Lower leg skin (tissue), 3 donors: Measurements from ENCODE around the gene MAEA.

Experiments
- CTCF ChIP-seq, 3 donors: fragments of 450-650 bp; IDR thresholded peaks; one replicate each; pipeline ENCODE4 v1.5.1; 2016; ENCODE audit warnings: antibody characterized with exemption in 3 of 3, mild to moderate bottlenecking in 3 of 3, moderate library complexity in 2 of 3
- POLR2A ChIP-seq, 2 donors: fragments of 450-650 bp; IDR thresholded peaks; one replicate each; pipeline ENCODE4 v1.6.1; 2016 to 2017; ENCODE audit warnings: antibody characterized with exemption in 2 of 2, mild to moderate bottlenecking in 1 of 2, moderate library complexity in 1 of 2

GRCh38 chr4:1345903-1346780, 56.5 kb downstream of the MAEA start:
- TF ChIP-seq POLR2A (IDR thresholded peaks at IDR 0.05) (no peak), CTCF (IDR thresholded peaks at IDR 0.05) (no peak)
